Nephron progenitor cell (in vitro differentiated cells): ENCODE data around the gene TPRX2.

Experiments
- DNase-seq: peaks from one replicate; pipeline ENCODE4 v3.0.0; 2021
- H3K27ac Mint-ChIP-seq: 2 replicates; pipeline ENCODE4 v1.8.0; 2021; ENCODE audit warnings: mild to moderate bottlenecking, moderate library complexity, mixed read lengths
- H3K27me3 Mint-ChIP-seq: 2 replicates; pipeline ENCODE4 v1.8.0; 2021; ENCODE audit warnings: mild to moderate bottlenecking, low read depth, mixed read lengths; ENCODE audit not compliant: poor library complexity
- H3K36me3 Mint-ChIP-seq: 2 replicates; pipeline ENCODE4 v1.8.0; 2021; ENCODE audit warnings: low read depth, mixed read lengths
- H3K4me1 Mint-ChIP-seq: 2 replicates; pipeline ENCODE4 v1.8.0; 2021; ENCODE audit warnings: mixed read lengths
- H3K4me3 Mint-ChIP-seq: 2 replicates; pipeline ENCODE4 v1.8.0; 2021; ENCODE audit warnings: mild to moderate bottlenecking, moderate library complexity, mixed read lengths
- H3K9me3 Mint-ChIP-seq: 2 replicates; pipeline ENCODE4 v1.8.0; 2021; ENCODE audit warnings: mild to moderate bottlenecking, moderate library complexity, mixed read lengths
- CTCF ChIP-seq: fragments of 200-600 bp; sonication (generic); IDR thresholded peaks from 2 replicates; pipeline ENCODE4 v1.5.0; 2021; ENCODE audit warnings: antibody characterized with exemption

The TPRX2 gene

GRCh38 chr19:47821460-47822020 is 37.5 kb upstream of the TPRX2 start, which contains the start of gene CRX:
CRX (plus strand) TSS chr19:47821937; CDS start chr19:47834444, 12,507 bp downstream.
- H3K4me3 Mint-ChIP-seq, result no peak within 1 kb of the TSS
- no peaks in the 10 kb centered on the region for H3K36me3 Mint-ChIP-seq
- peaks cover 53% of the 10 kb centered on the region for H3K4me1 Mint-ChIP-seq
- H3K27me3 Mint-ChIP-seq, result peaks cover 2% of the 10 kb centered on the region
- TF ChIP-seq CTCF, result no peak
- H3K27ac Mint-ChIP-seq, result peak within 1 kb of the TSS; percentile 60
- no peaks in the 10 kb centered on the region for H3K9me3 Mint-ChIP-seq
- no peak for DNase-seq

- no peak for TF ChIP-seq CTCF
- Mint-ChIP-seq H3K9me3 (peaks cover 6% of the 10 kb centered on the region), H3K4me1 (peaks cover 60% of the 10 kb centered on the region), H3K36me3 (no peaks in the 10 kb centered on the region), H3K27me3 (peaks cover 7% of the 10 kb centered on the region), H3K4me3 (no peak overlapping the region), H3K27ac (no peak overlapping the region)
- DNase-seq, result no peak
These were observed 34.6 kb upstream of the TPRX2 start for GRCh38 chr19:47824396-47824795.

GRCh38 chr19:47826800-47827199 is 32.2 kb upstream of the TPRX2 start:
- no peak for DNase-seq
- Mint-ChIP-seq H3K27me3 (peaks cover 7% of the 10 kb centered on the region), H3K9me3 (peaks cover 6% of the 10 kb centered on the region), H3K36me3 (no peaks in the 10 kb centered on the region), H3K27ac (peak overlapping the region; percentile 51), H3K4me3 (no peak overlapping the region), H3K4me1 (peaks cover 37% of the 10 kb centered on the region)
- no peak for TF ChIP-seq CTCF

- no peak overlapping the region for H3K27ac Mint-ChIP-seq
- H3K4me1 Mint-ChIP-seq, result peaks cover 11% of the 10 kb centered on the region
- H3K27me3 Mint-ChIP-seq, result peaks cover 4% of the 10 kb centered on the region
- H3K36me3 Mint-ChIP-seq, result no peaks in the 10 kb centered on the region
- DNase-seq, result no peak
- H3K9me3 Mint-ChIP-seq, result no peaks in the 10 kb centered on the region
- no peak overlapping the region for H3K4me3 Mint-ChIP-seq
- no peak for TF ChIP-seq CTCF
These were observed 26.3 kb upstream of the TPRX2 start for GRCh38 chr19:47832723-47833122.

- no peak for DNase-seq
- no peaks in the 10 kb centered on the region for H3K9me3 Mint-ChIP-seq
- no peaks in the 10 kb centered on the region for H3K36me3 Mint-ChIP-seq
- H3K4me3 Mint-ChIP-seq, result no peak overlapping the region
- H3K4me1 Mint-ChIP-seq, result peaks cover under 1% of the 10 kb centered on the region
- no peak for TF ChIP-seq CTCF
- no peak overlapping the region for H3K27ac Mint-ChIP-seq
- peaks cover 3% of the 10 kb centered on the region for H3K27me3 Mint-ChIP-seq
These were observed 23.0 kb upstream of the TPRX2 start for GRCh38 chr19:47836038-47836437.

GRCh38 chr19:47839411-47839810 is 19.6 kb upstream of the TPRX2 start:
- no peaks in the 10 kb centered on the region for H3K36me3 Mint-ChIP-seq
- peak overlapping the region; percentile 43 for H3K4me3 Mint-ChIP-seq
- no peak for TF ChIP-seq CTCF
- peaks cover 30% of the 10 kb centered on the region for H3K4me1 Mint-ChIP-seq
- peak; percentile 55 for DNase-seq
- H3K9me3 Mint-ChIP-seq, result no peaks in the 10 kb centered on the region
- H3K27me3 Mint-ChIP-seq, result peaks cover 7% of the 10 kb centered on the region
- peak overlapping the region; percentile 60 for H3K27ac Mint-ChIP-seq
